GM19395 (cell line): Measurements from ENCODE around the gene PDE10A.

ENCODE experiments used
- ATAC-seq: cut with Tn5 transposase; IDR thresholded peaks from one replicate; pipeline ENCODE4 v1.9.1; 2021; ENCODE audit warnings: mild to moderate bottlenecking, moderate library complexity; ENCODE audit not compliant: unreplicated experiment

Gene PDE10A

GRCh38 chr6:165300422-165300936 lies 362.6 kb downstream of the PDE10A start:
- ATAC-seq = no peak

- no peak for ATAC-seq
These were observed 364.2 kb downstream of the PDE10A start for GRCh38 chr6:165298875-165299274.

- ATAC-seq = no peak
These were observed 364.6 kb downstream of the PDE10A start for GRCh38 chr6:165298402-165298801.

GRCh38 chr6:165292657-165293056 lies 370.4 kb downstream of the PDE10A start:
- ATAC-seq = no peak
